Anterior cingulate cortex (tissue), 58 donors: ENCODE results near the gene RASGEF1C.
"Not testable (repeated sequence)": the region's sequence is repeated elsewhere in the genome, so short reads cannot be mapped to it uniquely, and the experiment has no call there.

ENCODE experiments used
- DNase-seq, 58 donors: peaks; one replicate each; lab custom pipeline; 2025; lab: John Stamatoyannopoulos, UW

The RASGEF1C gene

DNA sequence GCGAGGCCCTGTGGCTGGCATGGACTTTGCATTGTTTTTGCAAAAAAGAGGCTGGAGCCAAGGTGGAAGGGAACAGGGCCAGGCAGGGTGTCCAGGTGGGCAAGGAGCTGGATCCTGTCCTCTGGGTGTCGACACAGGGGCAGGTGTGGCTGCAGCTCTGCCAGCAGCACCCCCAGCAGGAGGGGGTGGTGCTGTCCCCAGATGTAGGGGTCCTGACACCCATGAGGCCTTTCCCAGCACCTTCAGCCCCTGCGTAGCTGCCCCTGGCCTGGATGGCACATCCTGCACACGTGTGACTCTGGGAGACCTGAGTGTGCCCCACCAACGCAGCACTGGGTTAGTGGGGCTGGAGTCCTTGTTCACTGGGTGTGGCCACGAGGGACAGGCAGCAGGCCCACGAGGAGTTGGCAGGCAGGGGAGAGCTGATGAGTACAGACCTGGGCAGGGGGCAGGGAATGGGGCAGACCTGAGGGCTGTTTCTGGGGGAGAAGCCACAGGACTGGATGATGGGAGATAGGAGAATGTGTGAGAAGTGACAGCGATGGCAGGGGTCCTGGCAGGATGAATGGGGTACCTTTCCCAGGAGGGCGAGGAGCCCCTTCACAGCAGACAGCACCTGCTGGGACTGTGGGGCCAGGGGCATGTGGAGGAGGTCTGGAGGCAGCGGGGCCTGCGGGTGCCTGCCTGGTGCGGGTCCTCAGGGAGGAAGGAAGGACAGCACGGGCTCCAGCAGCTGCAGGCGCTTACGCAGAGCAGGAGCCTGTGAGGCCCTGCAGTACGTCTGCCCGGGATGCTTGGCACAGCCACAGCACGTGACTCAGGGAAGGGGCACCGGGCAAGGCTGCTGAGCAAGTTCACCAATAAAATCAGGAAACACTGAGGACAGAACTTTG lies 3.6 kb upstream of the RASGEF1C start:
- peak in 6 of 58 donors; percentile 12 to 33 (median 24) for DNase-seq

DNA sequence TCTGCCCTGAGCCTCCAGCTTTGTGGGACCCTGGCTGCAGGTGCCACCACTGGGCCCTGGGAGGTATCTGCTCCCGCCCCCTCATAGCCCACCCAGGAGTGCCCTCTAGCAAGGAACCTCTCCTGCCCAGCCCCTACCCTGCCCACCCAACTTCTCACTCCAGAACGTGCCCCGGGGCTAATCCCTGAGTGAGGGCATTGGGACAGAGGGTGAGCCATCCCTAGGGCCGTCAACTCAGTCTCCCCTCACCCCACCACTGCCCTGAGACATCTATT lies 2.7 kb upstream of the RASGEF1C start:
- DNase-seq = no peak

DNA sequence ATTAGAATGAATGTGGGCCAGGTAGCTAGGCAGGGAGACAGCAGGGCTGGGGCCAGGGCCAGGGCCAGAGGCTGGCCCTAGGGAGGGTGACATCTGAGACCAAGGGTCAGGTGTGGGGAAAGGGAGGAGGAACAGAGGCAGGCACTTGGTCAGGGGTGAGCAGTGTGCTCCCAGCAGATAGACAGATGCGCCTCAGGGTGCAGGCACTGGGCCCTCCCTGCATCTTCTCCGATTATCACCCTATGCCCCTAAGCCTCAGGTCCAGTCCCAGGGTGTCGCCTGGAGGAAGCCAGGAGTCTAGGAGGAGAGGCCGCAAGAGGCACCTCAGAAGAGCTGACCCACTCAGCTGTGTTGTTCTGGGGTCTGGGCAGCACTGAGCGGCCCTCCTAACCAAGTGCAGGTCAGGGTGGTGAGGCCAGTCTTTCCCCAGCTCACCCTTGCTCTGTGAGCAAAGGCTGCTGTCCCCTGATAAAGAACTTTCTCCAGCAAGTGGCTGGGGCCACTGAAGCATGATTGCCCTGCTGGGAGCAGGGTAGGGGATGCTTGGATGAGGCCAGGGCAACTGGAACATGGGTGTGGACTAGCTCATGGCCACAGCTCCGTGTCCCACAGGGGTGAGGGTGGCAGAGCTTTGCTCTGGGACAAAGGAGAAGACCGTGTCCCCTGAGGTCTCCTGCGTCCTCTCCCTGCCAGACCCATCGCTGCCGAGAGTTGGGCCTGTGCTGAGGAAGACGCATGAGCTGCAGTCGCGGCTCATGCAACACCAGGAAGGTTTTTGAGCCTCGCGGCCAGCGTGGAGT lies 2.1 kb upstream of the RASGEF1C start:
- DNase-seq = no peak

DNA sequence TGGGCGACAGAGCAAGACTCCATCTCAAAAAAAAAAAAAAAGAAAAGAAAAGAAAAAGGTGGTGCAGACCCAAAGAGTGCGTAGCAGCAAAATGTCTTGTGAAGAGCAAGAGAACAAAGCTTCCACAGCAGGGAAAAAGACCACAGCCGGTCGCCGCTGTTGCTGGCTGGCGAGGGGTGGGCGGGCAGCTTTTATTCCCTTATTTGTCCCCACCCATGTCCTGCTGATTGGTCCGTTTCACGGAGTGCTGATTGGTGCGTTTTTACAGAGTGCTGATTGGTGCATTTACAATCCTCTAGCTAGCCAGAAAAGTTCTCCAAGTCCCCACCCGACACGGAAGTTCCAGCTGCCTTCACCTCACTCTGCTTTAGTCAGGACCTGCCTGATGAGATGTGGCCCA lies 1.1 kb upstream of the RASGEF1C start:
- not testable (repeated sequence) for DNase-seq

DNA sequence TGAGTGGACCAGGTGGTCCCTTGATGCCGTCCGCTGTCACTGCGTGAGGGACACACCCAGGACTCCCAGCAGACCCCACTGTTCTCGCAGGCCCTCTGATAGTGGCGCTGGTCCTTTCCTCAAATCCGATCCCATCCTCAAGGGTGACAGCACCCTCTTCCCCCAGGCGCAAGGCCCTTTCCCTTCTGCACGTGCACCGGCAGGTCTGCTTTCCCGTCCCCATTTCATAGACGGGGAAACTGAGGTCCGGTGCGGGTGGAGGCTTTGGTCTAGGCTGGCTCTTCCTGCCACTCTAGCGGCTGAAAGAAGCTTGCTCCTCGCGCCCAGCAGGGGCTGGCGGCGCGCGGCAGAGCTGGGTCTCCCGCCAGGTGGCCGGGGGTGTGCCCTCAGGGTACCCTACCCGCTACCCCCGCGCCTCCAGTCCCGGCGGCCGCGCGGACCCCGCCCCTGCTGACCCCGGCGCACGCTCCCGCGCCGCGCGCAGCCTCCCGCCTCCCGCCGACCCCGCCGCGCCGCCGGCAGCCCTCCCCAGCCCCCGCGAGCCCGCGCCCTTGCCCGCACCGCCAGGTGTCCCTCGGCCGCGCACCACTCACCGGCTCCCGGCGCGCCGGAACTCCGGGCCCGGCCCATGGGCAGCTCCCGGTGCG lies 453 bp downstream of the RASGEF1C start:
- peak in 6 of 58 donors; percentile 37 to 64 (median 54) for DNase-seq

DNA sequence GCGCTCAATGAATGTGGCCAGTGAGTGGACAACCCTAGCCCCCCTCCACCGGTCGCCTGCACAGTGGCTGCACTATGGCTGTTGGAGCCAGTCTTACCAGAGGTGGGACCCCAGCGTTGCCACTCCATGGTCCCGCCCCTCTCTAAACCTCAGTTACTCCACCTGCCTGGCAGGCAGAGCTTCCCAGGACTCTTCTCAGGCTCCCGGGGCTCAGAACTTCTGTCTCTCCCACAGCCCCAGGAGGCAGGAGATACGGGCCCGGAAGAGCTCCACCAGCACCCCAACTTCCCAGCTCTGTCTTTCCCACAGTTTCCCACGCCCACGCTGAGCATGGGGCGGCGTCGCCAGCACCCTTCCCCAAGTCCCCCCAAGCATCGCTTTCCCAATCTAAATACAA lies 975 bp downstream of the RASGEF1C start:
- DNase-seq = no peak

DNA sequence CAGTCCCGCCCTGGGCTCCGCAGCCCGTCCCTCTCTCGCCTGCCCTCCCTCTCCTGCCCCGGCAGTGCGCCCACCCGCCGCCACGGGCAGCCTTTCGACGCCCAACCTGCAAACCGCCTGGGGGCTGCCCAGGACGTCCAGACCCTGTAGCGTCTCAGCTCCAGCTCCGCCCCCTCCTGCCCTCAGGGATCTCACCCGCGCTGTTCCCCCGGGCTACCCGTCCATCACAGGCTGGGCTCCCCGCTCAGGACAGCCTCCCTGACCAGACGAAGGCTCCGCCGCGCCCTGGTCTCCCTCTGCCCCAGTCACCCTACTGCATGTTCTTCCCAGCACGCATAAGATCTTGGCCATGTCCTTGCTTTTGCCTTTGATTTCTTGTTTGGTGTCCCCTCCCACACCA lies 1.4 kb downstream of the RASGEF1C start:
- no peak for DNase-seq

DNA sequence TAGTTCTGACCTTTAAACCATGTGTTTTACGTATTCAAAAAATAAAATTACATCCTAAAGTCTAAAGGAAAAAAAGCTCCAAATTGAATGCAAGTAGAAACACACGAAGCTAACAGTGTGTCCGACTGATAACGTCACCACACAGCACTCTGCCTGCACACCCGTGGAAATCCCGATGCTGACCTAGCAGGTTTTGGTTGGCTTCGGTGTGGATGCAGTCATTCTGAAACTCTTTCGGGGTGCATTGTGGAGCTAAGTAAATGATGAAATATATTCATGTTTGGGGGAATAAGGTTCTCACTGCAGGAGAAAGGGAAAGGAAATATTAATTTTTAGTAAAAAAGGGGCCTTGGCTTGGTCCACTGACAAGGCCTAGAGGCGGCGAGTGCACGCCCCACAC lies 2.0 kb downstream of the RASGEF1C start:
- DNase-seq = peak in 3 of 58 donors; percentile 16 to 42 (median 22)

DNA sequence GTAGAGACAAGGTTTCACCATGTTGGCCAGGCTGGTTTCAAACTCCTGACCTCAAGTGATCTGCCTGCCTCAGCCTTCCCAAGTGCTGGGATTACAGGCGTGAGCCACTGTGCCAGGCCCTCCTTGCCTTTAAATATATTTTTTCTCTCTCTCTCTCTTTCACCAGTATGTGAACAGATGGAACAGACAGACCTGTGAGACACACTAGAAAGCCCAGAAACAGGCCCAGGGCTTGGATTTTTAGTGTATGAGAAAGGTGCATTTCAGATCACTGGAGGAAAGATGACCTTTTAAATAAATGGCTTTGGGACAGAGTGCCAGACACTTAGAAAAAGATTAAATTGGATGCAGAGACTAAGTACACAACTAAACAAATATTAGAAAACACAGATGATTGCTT lies 3.1 kb downstream of the RASGEF1C start:
- no peak for DNase-seq

DNA sequence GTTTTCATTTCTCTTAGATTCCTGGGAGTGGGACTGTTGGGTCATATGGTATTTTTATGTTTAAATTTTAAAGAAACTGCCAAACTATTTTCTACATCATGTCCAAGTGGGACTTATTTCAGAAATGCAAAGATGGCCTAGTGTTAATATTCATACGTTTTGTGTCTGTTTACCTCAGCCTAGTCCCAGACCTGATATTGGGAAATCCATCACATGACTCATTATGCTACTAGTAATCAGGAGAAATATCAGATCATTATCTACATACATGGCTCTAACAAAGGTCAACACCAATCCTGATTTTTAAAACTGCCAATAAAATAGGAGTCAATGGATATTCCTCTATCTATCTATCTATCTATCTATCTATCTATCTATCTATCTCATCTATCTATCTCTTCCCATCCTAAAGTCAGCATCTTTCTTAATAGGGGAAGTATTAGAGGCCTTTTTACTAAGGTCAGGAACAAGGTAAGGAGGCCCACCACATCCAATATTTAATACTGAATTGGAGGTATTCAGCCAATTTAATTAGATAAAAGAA lies 4.7 kb downstream of the RASGEF1C start:
- DNase-seq = no peak

DNA sequence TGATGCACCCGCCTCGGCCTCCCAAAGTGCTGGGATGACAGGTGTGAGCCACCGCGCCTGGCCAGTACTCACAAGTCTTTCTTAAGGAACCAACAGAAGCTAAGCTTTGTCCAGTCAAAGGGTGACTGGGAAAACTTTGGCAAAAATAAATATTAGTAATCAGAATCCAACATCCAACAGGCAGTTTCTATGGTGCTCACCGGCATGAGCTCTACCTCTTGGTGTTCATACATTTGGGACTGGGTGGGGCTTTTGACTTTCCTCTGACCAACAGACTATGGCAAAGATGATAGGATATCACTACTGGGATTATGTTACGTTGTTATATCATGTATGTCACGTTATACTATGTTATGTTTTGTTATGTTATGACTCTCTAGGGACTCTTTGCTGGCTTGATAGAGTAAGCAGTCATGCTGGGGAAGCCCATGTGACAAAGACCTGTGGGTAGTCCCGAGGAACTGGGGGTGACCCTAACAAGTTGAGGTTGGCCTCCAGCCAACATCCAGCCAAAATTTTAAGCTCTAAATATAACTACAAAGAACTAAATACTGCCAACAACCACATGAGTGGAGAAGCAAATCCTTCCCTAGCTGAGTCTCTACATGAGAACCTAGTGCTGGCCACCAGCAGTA lies 6.0 kb downstream of the RASGEF1C start:
- DNase-seq = no peak

DNA sequence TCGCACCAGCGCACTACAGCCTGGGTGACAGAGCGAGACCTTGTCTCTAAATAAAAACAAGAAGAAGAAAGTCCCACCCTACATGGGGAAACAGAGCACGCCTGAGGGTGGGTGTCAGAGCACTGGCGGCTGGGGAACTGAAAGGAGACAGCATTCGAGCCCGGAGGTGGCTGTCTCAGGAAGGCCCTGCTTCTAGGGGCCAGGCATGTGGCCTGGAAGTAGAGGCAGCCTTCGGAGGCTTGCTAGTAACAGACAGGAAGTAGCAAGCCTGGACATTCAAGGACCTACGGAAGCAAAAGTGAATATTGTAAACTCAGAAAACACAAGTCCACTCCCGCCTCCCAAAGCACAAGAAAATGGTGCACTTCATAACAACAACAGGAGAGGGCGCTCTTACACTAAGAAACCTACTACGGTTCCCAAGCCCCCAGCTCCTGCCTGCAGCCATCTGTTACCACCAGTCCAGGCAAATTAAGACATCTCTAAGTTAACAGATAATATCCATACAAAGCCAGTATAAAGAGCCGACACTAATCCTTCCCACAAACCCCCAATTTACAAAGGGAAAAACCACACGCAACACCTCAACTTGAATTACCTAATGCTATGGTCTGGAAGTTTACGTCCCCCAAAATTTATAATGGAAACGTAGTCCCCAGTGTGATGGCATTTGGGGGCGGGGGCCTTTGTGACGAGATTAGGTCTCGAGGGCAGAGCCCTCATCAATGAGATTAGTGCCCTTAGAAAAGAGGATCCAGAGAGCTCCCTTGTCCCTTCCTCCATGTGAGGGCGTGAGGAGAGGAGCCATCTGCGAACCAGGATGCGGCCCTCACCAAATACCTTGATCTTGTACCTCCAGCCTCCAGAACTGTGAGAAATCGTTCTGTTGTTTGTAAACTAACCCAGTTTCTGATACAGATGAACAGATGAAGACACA lies 7.7 kb downstream of the RASGEF1C start:
- peak in 15 of 58 donors; percentile 18 to 75 (median 35) for DNase-seq

DNA sequence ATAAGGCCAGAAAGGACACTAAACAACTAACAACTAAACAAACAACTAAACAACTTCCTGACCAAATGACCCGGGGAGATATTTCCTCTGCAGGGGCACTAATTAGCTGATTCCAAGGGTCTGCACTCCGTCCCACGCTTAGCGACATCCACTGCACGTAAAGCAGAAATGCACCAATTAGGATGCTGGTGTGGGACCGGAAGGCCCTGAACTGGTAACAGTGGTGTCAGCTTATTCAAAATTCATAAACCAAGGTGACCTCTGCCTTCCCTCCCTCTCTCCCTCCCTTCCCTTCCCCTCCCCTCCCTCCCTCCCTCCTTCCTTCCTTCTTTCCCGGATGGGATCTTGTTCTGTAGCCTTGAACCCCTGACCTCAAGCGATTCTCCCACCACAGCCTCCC lies 9.6 kb downstream of the RASGEF1C start:
- DNase-seq = no peak

DNA sequence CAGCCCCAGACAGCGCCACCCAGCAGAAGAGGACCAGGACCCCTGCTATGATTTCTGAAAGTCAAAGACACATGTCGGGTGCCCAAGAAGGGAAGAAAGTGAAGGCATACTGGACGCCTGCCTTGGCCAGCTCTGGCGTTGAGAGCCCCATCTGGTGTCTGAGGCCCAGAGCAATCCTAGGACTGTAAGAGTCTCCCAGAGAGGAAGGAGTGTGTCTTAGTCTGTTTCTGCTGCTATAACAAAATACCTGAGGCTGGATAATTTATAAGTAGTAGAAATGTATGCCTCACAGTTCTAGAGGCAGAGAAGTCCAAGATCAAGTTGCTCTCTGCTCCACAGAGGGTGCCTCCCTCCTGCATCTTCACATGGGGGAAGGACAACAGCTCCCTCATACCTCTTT lies 10.8 kb downstream of the RASGEF1C start:
- no peak for DNase-seq

DNA sequence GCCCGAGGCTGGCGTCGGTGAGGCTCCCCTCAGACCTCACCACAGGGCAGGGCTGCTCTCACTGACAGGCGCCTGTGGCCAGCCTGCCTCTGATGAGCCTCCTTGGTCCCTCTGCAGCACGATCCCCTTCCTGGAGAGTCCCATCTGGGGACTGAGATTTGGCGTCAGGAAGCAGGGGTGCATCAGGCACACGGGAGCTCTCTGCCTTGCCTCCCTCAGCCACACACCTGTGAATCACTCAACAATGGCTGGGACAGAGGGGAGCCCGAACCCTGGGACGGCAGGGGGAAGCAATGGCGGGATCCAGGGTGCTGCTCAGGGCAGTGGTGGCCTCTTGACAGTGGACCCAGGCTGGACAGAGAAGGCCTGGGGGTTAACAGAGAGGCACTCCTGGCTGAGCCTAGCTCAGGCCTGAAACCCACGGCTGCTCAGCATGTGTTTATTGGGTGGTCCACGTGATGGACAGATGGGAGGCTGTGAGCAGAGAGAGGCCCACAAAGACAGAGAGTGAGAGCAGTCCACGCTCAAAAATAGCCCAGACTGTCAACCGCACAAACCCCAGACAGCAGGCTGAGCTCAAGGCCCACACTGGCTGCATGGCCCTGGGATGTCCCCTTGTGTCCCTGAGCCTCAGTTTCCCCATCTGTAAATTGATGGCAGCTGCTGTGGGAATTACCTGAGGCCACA lies 11.9 kb downstream of the RASGEF1C start:
- peak in 9 of 58 donors; percentile 34 to 61 (median 45) for DNase-seq

DNA sequence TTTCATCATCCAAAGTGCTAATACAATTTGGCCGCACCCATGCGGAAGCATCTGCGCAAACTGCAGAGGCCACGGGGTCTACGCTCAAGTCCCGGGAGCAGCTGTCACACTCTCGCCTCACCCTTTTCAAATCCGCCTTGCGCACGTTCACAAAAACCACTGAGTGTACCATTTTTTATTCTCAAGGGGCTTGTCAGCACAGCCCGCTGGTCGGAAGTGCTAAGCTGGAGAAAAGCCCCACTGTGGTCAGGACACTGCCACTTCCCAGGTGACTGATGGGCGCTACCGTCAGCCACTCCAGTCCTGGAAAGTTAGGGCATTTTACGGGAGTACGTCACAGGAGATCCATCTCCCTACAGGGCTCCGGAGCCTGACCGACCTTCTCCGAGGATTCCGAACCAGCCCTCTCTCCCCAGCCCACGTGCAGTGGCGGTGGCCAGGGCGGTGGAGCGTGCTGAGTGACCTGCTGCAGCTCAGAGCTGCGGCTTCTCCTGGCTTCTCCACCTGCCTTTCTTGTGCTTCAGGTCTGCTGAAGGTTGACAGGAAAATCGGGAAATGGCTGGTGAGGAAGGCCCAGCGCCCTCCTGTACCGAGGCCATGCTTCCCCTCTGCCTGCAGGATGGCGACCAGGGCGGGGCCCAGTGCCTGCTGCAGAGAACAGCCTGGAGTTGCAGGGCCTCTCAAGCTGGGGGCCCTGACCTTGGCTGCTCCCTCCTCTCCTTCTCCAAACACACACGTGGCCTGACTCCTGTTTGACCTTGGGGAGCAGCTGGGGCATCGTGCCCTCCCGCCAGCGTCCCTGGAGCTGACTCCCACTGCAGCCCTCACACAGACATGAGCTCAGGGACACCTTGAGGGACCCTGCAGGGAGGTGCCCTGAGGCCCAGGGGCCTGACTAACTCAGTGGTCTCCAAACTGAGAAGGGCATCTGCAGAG lies 14.3 kb downstream of the RASGEF1C start:
- no peak for DNase-seq

DNA sequence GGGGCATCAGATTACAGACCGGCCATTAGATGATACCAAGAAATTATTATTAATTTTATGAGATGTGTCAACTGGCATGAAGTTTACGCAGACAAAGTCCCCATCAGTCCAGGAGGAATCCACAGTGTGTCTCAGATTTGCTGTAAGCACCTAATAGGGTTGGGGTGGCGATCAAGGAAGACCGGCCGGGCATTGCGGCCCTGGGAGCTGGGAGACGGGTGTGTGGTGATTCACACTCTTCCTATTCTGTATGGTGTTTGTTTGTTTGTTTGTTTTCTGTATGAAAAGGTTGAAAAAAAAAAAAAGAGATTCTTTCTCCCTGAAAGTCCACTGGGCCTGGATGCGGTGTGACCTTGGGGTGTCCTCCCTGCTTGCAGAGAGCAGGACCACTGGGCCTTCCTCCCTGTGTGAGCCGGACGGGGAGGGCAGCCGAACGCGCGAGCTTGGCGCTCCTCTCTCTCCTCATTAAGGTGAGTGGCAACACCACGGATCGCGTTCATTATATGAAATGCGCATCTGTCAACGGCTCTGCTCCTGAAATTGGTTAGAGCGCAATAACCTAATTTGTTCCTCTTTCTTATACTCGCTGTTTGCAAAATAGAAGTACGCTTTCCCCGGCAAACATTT lies 15.1 kb downstream of the RASGEF1C start:
- DNase-seq = no peak
